ENCODE measurements around the gene CCR6. TPM values are rescaled to one million over a fixed set of nuclear protein-coding genes. Genes with fewer than 3 reads are reported as not detected.
"Not testable (repeated sequence)": the region's sequence is repeated elsewhere in the genome, so short reads cannot be mapped to it uniquely, and the experiment has no call there.

CCR6 gene
- polyA plus RNA-seq, 4 donors = not detected

- DNase-seq (ENCODE audit: low read depth in 4 of 4, low spot score in 3 of 4) = no peak
These were observed 43.1 kb downstream of the CCR6 start for GRCh38 chr6:167165858-167166471.

DNA sequence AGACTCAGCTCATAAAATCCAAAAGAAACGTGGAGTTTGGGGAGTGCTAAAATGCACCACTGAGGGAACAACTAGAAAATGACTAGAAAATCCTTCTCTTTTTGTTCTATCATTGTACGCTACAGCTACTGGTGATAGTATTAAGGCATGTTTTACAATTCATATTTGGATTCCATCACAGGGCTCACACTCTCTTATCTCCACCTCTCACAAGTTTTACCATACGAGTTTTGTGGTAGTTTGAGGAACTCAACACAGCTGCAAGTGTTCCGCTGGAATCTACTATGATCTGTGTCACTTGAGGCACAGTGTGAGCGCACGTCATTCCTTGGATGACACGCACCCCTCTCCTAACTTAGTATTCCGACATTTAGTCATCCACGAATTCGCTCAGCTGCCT, 44.8 kb downstream of the CCR6 start:
- DNase-seq (ENCODE audit: low read depth in 4 of 4, low spot score in 3 of 4) = not testable (repeated sequence)

- not testable (repeated sequence) for DNase-seq (ENCODE audit: low read depth in 4 of 4, low spot score in 3 of 4)
These were observed 45.4 kb downstream of the CCR6 start for GRCh38 chr6:167168296-167168695.

DNA sequence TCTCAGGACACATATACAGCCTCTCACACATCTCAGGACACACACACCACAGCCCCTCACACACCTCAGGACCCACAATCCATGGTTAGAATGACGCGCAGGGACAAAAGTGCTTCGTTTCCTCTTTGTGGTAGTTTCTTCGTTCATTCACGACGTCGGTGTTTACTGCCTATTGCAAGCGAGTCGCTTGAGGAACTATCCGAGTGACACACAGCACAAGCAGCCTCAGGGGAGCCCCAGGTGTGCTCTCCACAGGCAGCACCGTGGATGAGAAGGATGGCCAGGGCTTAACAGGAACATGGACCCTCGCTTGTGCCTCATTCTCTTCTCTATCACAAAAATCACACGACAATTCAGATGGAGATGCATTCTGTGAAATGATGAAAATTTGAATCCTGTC, 47.0 kb downstream of the CCR6 start:
- DNase-seq (ENCODE audit: low read depth in 4 of 4, low spot score in 3 of 4) = not testable (repeated sequence)

DNA sequence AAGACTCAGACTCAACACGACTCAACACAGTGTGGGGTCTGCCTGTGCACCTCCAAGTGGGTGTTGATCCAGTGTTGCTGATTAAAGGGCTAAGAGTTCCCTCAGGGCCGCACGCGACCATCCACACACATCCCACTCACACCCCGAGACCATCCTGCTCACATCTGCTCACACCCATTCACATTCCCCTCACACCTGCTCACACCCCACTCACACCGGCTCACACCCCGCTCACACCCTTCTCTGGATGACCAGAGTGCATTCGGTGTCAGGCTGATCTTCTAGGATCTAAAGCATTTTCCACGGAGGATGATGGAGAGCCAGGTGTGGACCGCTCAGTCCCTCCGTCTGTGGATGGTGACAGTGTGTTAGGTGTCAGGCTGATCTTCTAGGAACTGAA, 48.4 kb downstream of the CCR6 start:
- not testable (repeated sequence) for DNase-seq (ENCODE audit: low read depth in 4 of 4, low spot score in 3 of 4)

DNA sequence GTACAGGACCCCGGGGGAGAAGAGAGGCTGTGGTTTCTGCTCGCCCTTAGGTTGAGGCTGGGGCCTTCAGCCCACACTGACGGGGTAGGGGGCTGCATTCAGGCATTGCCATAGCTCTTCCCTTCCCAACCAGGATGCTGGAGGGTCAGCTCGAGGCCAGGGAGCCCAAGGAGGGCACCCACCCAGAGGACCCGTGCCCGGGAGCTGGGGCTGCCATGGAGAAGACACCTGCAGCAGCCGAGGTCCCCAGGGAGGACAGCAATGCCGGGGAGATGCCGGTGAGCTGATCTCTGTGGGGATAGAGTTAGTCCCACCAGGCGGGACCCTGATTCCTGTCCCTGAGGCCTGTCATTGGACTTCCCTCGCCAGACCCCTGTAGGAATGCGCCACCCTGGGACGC, 49.1 kb downstream of the CCR6 start:
- DNase-seq (ENCODE audit: low read depth in 4 of 4, low spot score in 3 of 4) = not testable (repeated sequence)

DNA sequence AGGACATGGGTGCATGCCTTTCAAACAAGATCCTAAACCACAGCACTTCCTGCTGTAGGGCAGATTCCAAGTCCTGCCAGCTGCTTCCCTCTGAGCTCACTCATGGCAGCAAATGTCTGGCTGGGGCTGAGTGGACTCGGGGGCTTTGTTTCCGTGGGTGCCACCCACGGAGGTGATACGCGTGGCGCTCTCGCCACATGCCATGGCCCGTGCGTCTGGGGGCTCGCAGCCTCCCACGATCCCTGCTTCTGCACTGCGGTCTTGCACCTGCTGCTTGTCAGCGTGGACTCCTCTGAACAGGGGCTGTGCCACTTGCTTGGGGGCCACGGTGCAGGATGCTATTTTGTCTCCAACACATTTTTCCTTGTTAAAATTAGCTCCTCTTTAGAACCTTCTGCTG, 54.4 kb downstream of the CCR6 start:
- DNase-seq (ENCODE audit: low read depth in 4 of 4, low spot score in 3 of 4) = not testable (repeated sequence)

- not testable (repeated sequence) for DNase-seq (ENCODE audit: low read depth in 4 of 4, low spot score in 3 of 4)
These were observed 56.2 kb downstream of the CCR6 start for GRCh38 chr6:167178896-167179655.

- DNase-seq (ENCODE audit: low read depth in 4 of 4, low spot score in 3 of 4) = not testable (repeated sequence)
These were observed 57.2 kb downstream of the CCR6 start for GRCh38 chr6:167180086-167180485.

- not testable (repeated sequence) for DNase-seq (ENCODE audit: low read depth in 4 of 4, low spot score in 3 of 4)
These were observed 58.5 kb downstream of the CCR6 start for GRCh38 chr6:167181351-167181750.

- not testable (repeated sequence) for DNase-seq (ENCODE audit: low read depth in 4 of 4, low spot score in 3 of 4)
These were observed 60.0 kb downstream of the CCR6 start for GRCh38 chr6:167182913-167183314.

DNA sequence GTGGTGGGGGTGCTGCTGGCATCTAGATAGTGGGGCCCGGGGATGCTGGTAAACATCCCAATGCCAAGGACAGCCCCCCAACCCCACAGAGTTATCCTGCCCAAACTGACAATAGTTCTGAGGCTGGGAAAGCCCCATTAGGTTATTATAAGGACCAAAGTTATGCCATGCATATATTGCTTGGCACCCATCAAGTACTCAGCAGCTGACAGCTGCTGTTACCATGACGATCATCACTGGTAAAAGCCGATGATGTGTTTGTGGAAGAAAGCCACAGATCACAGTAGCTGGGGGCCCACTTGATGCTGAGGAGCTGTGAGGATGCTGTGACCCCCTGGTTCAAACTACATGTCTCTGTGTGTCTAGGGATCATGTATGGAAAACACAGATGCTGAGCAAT, 62.2 kb downstream of the CCR6 start:
- not testable (repeated sequence) for DNase-seq (ENCODE audit: low read depth in 4 of 4, low spot score in 3 of 4)

- not testable (repeated sequence) for DNase-seq (ENCODE audit: low read depth in 4 of 4, low spot score in 3 of 4)
These were observed 64.4 kb downstream of the CCR6 start for GRCh38 chr6:167187275-167187674.

Other genes starting within 250 kb of the CCR6 start
- gene RNASET2, start 166.5 kb upstream of the CCR6 start, polyA plus RNA-seq (ENCODE audit: insufficient read length in 4 of 4) = 10 to 100 TPM; 42.1 to 69.5 (median 58.9) TPM
- gene CEP43, start 123.7 kb upstream of the CCR6 start, polyA plus RNA-seq (ENCODE audit: insufficient read length in 4 of 4) = 10 to 100 TPM; 26.4 to 46.7 (median 33.0) TPM
- not detected for gene GPR31, start 34.9 kb downstream of the CCR6 start, polyA plus RNA-seq (ENCODE audit: insufficient read length in 4 of 4)
- gene UNC93A, start 168.2 kb downstream of the CCR6 start, polyA plus RNA-seq (ENCODE audit: insufficient read length in 4 of 4) = 1 to 10 TPM in 3 of 4 donors, under 1 TPM in 1; 0.15 to 9.6 (median 4.6) TPM
- under 1 TPM; 0.89 to 1.00 (median 0.95) TPM for gene TTLL2, start 202.0 kb downstream of the CCR6 start, polyA plus RNA-seq (ENCODE audit: insufficient read length in 4 of 4)

Data from left renal pelvis (tissue), 4 donors.